Activated T-cell treated with anti-CD3 and anti-CD28 coated beads for 1 hour (primary cell): ENCODE data around the gene COPE.

Experiments used
- DNase-seq: peaks from one replicate; pipeline ENCODE4 v3.0.0-alpha.2; 2020; ENCODE audit warnings: low read depth

COPE gene

DNA sequence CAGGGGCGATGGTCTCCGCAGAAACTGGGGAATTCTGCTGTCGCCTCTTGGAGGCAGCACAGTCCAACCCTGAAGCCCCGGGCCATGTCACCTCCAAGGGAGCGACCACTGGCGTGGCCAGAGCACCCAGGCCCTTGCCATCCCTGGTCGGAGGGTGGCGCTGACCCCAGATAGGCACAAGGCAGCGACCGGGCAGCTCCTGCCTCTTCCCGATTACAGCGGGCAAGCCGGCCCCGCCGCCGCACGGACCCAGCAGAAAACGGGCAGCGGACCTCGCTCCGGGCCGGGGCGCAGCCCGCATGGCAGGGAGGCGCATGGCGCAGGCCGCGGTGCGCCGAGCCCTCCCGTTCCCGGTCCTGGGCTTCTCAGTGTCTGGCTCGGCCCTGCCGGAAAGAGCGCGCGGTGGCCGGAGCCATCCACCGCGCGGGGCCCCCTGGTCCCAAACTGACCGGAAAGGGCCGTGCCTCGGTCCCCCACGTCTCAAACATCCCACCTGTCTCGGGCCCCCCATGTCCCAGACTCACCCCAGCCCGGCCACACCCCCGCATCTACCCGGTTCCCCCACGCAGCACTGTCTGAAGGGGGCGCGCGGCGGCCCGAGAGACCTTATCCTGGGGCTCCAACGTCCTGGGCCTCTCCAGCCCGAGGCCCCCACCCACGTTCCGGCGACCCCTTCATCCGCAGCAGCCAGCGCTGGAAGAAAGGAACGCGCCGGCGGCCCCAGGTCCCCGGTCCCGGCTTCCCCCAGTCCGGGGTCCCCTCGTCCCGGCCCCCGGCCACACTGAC is 24.0 kb downstream of the COPE start:
- DNase-seq, result no peak

DNA sequence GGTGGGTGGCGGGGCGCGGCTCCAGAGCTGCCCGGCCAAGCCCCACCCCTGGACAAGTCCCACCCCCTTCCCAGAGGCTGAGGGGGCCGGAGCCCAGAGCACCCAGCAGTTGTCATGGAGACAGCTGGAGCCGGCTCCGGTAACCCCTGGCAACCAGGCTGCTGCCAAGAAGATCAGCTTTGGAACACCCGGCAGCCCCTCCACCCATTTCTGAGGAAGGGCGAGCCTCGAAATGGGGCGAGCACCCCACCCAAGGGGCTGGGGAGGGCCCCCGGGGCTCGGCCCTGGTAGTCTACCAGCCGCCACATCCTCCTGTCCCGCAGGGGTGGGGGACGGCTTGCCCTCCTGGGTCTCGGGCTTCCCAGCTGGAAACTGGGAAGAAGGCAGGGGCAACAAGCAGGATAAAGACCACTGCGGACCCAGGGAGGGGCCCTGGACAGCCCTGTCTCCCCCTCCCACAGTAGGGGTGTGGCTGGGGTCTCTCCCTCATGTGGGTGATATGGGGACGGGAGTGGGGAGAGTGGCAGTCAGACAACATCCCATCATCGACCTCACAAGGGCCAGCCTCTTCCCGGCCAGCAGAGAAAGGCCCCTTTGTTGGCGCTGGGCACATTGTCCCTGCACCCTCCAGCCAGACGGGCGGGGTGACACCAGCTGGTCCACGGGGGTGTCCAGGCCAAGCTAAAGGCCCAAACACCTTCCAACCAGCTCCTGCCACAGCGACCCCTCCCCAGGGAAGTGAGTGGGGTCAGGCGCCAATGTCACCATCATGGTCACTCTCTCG is 24.7 kb downstream of the COPE start:
- no peak for DNase-seq

DNA sequence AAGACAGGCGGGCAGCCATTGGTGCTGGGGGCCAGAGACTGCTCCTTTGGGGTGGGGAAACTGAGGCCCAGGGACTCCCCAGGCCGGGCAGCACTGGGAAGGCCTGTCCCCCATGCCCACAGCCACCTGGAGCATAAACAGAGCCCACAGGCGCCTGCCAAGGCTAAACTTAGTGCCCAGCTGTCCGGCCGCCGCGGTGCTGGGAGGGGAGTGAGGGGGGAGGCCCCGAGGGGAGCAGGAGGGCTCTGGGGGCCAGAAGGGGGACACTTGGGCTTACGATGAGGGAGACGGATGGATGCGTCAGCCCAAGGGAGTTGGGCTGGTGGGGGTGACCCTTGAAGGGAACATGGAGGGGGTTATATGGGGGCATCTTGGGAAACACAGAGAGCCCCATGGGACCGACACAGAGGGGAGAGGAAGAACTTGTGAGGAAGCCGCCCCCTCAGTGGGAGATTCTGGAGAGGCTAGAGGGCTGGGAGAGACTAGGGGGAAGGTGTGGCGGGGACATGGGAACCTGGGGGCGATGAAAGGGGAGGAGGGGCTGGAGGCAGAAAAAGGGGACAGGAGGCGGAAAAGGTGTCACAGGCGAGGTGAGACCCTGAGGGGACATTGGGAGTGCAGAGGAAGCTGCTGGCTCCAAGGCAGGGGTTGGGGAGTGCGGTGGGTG is 25.5 kb downstream of the COPE start:
- DNase-seq, result no peak

DNA sequence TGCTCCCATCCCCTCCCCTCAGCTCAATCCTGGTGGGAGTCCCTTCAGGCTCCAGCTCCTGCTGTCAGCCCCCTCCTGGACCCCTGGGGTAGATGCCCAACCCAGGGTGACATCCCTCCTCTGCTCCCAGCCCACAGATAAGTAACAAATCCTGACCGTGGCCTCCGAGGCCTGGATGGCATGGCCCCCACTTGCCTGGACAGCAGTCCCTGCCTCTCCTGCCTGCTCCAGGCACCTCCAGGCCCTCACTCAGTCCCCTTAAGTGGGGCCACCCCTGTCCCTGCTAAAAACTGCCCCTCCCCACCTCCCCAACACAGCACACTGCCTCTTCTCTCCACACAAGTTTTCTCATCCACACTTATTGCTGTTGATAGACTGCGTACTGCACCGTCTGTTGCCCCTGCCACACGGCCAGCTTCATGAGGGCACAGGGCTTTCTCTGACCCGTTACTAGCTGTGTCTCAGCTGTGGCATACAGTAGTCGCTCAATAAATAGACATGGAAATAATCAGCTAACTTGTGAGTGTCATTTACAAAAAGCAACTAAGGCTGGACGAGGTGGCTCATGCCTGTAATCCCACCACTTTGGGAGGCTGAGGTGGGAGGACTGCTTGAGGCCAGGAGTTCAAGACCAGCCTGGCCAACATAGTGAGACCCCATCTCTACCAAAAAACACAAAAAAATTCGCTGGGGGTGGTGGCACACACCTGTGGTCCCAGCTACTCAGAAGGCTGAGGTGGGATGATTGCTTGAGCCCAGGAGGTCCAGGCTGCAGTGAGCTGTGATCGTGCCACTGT is 29.0 kb downstream of the COPE start:
- DNase-seq, result no peak

DNA sequence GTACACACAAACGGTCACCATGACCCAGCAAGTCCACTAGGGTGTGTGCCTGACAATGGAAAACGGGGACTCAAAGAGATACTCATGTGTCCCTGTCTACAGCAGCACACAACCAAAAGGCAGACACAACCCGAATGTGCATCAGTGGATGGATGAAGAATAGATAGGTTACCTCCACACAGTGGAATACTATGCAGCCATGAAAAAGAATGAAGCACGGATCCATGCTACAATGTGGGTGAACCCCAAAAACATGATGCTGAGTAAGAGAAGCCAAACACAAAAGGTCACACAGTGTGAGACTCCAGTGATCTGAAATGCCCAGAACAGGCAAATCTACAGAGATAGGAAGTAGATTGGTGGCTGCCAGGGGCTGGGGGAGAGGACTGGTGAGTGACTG is 32.2 kb downstream of the COPE start:
- no peak for DNase-seq

DNA sequence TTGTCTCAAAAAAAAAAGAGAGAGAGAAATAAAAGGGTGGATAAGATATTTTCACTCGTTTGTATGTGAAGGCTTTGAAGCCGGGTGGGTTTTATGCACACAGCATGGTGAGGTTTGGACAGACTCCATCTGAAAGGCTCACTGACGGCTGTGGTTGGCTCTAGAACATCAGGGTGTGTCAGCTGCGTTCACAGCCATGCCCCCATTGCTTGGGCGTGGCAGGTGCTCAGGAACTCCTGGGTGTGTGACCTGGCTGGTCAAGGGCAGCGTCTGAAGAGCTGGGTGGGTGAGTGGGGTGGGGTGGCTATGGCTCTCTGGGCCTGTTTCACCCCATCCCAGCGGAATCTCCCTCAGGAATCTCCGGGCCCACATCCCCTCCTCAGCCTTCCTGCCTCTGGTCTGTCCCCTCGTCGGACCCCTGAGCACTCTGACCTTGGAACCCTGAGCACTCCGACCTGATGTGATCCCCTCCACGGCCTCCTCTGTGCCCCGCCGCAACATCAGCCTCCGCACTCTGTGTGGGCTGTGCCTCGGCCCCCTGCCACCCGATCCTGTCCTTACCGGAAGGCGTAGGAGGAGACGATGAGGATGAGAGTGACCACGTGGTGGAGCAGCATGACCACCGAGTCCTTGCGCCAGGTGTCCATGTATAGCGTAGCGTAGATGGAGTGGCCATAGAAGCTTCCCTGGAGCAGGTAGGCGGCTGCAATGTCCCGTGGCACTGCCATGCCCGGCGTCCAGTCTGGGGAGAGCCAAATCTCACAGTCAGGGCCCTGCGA is 35.5 kb downstream of the COPE start:
- no peak for DNase-seq

DNA sequence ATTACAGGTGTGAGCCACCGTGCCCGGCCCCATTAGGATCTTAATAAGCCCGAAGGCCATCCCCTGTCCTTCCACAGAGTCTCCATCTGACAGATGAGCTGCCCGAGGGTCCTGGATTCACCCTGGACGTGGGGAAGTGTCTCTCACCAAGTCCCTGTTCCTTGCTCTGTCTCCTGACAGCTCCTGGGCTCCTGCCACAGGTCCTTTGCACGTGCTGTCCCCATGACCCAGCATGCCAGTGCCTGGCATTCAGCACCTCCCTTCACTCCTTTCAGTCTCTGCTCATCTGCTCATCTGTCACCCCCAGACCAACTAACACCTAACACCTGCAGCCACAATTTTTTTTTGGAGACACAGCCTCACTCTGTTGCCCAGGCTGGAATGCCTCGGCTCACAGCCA is 37.7 kb downstream of the COPE start:
- no peak for DNase-seq

DNA sequence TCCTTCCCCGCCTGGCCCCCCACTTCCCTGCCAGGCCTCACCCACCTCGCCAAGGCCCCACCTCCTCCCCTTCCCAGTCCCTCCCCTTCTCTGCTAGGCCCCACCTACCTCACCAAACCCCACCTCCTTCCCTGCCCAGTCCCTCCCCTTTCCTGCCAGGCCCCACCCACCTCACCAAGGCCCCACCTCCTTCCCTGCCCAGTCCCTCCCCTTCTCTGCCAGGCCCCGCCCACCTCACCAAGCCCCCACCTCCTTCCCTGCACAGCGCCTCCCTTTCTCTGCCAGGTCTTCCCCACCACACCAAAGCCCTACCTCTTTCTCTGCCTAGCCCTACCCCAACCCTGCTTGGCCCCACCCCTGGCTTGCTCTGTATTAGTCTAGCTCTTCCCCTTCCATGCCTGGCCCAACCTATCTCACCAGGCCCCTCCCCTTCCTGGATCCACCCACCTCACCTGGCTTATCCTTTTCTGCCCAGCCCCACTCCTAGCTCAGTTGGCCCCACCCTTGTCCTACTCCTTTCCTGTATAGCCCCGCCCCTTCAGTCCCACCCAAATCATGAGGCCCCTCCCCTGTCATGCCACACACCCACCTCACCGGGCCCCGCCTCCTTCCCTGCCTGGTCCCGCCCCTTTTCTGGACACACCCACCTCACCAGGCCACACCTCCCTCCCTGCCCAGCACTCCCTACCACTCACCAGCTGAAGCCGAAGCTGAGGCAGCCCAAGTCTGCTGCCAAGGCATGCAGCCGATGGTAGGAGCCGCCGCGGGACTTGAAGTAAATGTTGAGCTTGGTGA is 39.4 kb downstream of the COPE start:
- DNase-seq, result no peak

DNA sequence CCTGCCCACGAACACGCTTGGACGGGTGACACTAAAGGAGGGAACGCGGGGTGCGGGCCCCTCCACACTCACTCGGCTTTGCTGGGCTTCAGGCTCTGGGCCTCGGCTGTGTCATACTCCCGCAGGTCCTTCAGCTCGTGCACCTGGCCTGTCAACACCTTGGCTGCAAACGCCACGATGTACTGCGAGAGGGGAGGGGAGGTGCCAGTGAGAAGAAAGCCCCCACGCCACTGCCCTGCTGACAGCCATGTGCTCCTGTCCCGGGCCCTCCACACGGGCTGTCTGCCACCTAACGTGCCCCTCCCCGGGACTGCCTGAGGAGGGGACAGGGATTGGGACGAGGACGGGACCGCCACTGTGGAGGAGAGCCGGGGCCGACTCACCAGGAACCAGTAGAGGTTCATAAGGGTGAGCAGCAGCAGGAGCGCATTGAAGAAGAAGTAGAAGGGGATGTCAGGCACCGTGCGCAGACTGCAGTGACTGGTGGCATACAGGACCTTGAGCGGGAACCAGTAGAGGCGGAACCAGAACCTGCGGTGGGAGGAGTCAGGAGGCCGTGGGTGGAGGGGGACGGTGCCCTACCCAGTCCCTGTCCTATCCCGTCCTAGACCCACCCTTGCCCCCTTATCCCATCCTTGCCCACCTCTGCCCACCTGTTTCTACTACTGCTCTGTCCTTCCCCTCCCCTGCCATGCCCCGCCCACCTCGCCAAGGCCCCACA is 40.2 kb downstream of the COPE start:
- DNase-seq, result no peak

DNA sequence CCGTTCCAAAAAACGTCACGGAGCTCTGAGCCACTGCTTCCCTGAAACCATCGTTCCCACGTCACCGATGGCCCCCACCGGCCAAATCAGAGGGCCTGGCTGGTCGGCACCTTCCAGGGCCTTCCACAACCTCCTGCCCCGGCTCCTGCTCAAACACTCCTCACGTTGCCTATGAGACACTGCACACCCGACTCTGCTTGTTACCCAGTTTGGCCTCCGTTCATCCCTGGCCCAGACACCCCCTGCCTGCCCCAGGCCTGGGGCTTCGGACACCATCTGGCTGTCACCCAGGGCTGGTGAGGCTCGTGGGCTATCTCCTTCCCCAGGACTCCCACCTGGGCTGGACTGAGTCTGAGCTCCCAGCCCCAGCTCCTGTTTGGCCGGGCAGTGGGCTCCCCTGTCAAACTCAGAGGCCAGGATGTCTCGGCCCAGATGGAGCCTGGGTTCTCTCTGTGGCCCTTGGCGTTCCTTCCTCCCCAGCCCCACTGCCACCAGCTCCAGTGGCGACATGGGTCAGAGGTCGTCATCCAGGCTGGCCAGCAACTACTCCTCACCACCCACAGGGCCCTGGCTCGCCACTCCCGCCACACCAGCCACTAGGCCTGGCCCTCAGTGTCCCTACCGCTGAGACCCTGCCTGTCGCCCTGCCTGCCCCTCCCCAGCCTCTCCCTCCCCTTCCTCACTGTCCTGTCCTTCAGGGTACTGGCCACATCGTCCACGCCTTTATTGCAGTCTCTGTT is 41.0 kb downstream of the COPE start:
- no peak for DNase-seq

DNA sequence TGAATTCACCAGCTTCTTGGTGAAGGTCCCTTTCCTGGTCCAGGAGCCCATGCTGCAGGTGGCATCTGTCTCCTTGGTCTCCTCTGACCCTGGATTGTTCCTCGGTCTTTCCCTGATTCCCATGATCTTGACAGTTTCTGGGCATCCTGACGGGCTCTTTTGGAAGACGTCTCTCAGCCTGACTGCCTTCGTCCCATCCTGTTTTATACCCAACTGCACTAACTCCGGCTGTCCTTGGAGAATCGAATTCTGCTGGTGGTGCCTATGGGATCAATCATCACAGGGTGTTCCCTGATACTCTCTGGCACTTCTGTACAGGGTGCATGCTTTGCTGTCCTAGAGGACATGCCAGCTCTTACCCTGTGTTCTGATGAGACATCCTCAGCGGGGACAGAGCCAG is 42.3 kb downstream of the COPE start:
- DNase-seq, result no peak

DNA sequence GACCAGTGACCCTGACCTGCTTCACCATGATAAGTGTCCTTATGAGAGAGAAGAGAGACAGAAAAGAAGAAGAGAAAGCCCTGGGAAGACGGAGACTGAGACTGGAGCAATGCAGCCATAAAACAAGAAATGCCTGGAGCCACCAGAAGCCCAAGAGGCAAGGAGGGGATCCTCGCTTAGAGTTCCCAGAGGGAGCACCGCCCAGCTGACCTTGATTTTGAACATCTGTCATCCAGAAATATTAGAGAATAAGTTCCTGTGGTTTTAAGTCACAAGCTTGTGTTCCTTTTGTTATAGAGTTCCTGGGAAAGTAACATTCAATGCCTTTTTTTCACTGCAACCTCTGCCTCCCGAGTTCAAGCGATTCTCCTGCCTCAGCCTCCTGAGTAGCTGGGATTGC is 43.5 kb downstream of the COPE start:
- DNase-seq, result no peak

DNA sequence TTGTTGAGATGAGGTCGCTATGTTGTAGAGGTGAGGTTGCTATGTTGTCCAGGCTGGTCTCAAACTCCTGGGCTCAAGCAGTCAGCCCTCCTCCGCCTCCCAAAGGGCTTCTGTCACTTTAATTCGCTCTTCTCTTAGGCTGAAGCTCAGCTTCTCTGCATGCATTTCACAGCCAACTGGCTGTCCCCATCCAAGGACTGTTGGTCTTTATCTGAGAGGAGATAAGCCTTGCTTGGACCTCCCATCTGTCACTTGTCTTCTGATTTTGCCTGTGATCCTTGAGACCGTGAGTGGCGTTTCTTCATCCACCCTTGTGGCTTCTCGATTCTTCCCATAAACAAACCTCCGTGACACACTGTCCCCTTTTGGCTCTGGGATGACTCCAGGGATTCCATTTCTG is 47.6 kb downstream of the COPE start:
- no peak for DNase-seq

DNA sequence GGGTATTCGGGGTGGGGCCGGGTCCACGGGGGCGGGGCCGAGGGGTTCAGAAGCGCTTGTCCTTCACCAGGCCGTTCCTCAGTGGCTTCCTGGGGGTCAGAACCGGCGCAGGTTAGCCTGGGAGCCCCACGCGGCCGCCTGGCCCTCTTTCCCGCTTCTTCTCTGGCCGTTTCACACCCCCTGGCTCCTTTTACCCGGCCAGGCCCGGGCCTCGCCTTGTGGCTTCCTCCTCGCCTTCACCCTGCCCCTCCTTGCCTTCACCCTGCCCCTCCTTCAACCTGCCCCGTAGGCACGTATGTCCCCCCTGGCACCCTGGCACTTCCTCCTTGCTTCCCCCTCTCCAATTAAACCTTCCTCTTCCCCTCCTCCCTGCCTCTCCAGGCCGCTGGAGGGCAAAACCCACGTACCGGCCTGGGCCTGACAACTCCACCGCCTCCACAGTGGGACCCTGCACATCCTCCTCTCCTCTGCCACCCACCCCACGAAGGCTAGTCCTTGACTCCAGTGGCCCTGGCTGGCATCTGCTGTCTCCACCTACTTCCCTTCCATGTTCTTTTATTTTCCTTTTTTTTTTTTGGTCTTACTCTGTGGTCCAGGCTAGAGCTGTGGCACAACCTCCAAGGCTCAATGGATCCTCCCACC is 48.5 kb downstream of the COPE start:
- DNase-seq, result no peak

DNA sequence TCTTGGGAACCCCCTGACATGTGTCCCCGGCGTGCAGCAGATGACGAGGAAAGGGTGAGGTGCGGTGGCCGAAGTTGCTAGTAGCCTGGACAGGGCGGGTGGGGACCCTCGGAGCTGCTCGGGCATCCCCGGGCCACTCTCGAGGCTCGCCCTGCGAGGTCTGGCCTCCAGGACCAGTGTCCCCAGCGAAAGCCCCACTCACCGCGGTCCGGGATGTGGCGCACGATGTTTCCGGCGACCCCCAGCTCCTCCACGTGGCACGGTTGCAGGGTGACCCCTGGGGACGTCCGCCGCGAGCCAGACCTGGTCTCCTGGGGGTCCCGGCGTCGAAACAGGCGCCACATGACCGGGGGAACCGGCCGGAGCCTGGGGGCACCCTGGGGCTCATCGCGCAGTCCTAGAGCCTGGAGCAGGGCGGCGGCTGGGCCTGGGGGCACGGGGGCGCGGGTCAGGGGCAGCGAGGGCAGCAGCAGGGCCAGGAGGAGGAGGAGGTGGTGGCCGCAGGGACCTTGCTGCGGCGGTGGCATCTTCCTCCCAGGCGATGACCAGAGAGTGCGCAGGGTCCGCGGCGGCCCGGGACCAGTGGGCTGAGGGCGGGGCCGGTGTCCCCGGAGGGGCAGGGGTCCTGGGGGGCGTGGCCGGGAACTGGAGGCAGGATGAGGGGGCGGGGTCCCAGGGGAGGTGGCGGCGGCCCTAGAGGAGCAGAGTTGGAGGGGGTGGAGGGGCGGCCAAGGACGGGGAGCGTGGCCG is 49.2 kb downstream of the COPE start:
- DNase-seq, result no peak

DNA sequence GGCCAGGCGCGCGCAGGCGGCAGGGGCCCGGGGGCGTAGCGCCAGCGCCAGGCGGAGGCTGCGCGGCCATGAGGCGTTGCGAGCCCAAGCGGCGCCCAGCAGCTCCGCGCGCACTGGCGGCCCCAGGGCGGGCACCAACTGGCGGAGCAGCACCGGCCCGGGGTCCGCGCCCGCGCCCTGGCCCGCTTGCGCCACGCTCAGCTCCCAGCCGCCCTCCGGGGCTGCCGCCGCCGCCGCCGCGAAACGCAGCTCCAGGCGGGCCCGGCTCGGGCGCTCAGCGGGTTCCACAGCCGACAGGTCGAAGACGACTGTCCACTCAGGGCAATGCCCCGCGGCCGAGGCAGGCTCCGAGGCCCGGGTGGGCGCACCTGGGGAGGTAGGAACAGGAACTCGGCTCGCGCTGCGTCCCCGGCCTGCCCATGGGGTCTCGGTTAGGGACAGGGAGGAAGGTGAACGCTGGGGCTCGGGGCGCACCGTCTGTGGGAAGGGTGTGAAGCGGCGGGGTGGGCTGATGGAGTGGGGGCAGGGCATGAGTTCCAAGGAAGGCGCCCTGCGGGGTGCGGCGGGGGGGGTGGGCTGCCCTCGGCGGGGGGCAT is 50.1 kb downstream of the COPE start:
- DNase-seq, result no peak

DNA sequence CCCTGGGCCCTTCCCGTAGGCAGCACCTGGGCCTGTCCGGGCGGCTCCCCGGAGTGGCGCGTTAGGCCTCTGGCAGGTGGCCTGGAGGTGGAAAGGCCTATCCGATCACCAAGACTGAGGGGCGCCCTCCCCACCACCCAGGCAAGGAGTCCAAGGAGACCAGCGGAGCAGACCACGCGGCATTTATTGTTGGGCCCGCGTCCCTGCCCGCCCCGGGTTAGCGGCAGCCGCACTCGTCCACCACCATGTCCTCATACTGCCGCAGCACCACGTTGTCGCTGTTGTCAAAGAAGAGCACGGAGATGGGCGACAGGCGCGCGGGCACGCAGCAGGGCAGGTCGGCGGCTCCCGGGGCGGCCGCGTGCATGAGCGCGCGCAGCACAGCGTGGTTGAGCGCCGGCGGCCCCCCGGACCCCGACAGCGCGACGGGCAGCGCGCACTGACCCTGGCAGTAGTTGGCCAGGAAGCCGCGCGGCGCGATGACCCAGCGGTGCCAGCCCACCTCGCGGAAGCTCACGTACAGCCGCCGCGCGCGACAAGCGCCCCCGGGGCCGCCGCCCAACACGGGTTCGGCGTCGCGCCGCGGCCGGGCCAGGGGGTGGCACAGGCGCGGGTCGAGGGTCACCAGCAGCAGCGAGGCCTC is 50.7 kb downstream of the COPE start:
- DNase-seq, result no peak
